GM19193 (cell line): ENCODE results near the gene DCAF7.

Experiments
- POLR2A ChIP-seq: IDR thresholded peaks from 4 replicates; pipeline ENCODE4 v1.6.1; 2011; ENCODE audit not compliant: insufficient read depth, insufficient read length; ENCODE audit errors: extremely low read depth

DCAF7 gene

GRCh38 chr17:63634816-63635215 lies 84.5 kb downstream of the DCAF7 start:
- TF ChIP-seq POLR2A, result no peak

GRCh38 chr17:63635290-63635689 lies 85.0 kb downstream of the DCAF7 start:
- no peak for TF ChIP-seq POLR2A

GRCh38 chr17:63635787-63636186 lies 85.5 kb downstream of the DCAF7 start:
- no peak for TF ChIP-seq POLR2A

GRCh38 chr17:63639125-63639524 lies 88.8 kb downstream of the DCAF7 start:
- TF ChIP-seq POLR2A, result no peak

GRCh38 chr17:63640038-63640437 lies 89.8 kb downstream of the DCAF7 start:
- TF ChIP-seq POLR2A, result no peak

- no peak for TF ChIP-seq POLR2A
Observed at GRCh38 chr17:63641692-63642448, 91.6 kb downstream of the DCAF7 start.
